HG03460 (cell line): ENCODE data around the gene LSAMP.

Experiments
- ATAC-seq: cut with Tn5 transposase; IDR thresholded peaks from one replicate; pipeline ENCODE4 v1.9.1; 2021; ENCODE audit not compliant: unreplicated experiment

LSAMP gene

DNA sequence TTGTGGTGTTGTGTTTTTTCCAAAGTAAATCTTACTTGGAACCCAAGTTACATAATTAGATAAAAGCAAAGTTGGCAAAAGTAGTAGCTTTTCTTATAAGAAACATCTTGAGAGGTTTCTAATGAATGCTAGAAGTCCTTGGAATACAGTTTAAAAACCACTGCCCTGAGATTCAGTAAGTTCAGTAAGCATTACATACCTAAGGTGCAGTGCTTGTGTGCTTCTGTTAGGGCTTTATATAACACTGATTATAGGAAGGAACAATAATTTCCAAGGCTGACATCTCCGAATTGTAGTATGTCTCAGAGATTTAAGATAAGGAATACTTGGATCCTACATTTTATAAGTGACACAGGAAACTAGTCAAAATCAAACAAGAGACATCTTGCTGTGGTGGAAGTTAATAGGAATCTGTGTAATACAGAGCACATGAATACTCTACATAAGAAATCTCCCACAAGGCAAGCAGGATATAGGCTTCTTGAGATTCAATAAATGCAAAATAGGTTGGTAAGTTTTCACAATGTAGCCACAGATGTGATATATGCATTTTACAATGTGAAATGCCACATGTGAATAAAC lies 268.2 kb downstream of the LSAMP start:
- no peak for ATAC-seq

DNA sequence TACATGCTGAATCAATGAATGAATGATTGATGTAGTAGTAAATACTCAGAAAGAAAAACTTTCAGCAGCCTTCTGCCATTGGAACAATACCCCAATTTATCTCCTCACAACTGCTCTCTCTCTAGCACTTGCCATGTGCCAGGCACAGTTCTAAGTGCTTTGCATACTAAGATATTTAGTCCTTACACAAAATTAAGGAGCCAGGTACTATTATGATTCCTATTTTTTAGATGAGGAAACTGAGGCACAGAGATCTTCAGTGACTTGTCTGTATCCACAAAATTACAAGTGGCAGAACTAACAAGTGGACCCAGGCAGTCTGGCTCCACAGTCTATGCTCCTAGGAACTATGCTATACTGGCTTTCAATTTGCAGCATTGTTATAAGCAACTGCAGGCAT lies 279.2 kb downstream of the LSAMP start:
- ATAC-seq = no peak

DNA sequence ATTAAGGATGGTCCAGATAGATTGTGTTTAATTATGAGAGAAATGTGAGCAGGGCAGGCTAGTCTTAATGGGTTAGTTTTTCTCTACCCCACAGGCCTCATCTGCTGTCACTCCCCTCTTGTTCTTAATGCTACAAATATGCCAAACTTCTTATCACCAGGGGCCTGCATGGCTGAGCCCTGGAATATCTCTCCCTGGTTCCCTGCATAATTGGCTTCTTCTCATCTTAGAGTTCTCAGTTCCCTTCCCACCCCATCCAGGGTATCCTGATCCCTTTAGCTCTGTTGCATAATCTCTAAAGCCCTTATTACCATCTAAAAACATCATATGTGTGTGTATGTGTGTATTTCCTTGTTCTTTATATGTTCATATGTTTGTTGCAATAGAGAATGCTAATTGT lies 279.6 kb downstream of the LSAMP start:
- no peak for ATAC-seq

DNA sequence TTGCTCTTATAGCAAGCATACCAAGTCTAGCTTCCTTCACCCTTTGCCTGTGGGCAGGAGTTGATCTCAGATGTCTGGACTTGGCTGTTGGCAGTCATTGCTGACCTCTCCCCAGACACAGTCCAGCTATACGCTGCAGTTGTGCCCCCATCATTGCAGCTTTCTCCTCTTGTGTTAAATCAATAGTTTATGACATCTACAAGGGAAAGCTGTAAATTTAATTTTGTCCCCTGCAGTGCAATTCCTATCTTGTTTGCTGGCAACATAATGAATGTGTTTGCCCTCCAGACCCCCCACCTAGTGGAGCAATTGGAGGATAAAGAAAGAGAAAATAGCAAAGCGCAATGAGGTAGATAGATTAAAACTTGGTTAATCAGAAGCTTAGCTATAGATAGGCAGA lies 280.2 kb downstream of the LSAMP start:
- ATAC-seq = no peak

DNA sequence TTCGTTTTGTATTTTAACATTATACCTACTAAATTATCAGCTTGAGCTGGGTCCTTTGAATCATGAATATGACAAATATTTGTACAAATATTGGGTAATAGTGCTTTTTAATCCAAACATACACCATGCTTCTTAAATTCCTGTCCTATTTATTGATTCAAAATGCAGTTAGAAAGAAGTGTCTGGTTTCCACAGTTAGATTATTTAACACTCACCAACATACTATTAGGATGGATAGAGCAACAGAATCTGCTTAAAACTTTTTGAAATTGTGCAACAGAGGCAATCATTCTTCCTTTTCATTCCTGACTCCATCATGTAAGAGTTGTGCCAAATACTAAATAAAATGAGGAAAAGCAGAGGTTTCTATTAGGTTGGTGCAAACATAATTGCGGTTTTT lies 281.2 kb downstream of the LSAMP start:
- ATAC-seq = no peak

DNA sequence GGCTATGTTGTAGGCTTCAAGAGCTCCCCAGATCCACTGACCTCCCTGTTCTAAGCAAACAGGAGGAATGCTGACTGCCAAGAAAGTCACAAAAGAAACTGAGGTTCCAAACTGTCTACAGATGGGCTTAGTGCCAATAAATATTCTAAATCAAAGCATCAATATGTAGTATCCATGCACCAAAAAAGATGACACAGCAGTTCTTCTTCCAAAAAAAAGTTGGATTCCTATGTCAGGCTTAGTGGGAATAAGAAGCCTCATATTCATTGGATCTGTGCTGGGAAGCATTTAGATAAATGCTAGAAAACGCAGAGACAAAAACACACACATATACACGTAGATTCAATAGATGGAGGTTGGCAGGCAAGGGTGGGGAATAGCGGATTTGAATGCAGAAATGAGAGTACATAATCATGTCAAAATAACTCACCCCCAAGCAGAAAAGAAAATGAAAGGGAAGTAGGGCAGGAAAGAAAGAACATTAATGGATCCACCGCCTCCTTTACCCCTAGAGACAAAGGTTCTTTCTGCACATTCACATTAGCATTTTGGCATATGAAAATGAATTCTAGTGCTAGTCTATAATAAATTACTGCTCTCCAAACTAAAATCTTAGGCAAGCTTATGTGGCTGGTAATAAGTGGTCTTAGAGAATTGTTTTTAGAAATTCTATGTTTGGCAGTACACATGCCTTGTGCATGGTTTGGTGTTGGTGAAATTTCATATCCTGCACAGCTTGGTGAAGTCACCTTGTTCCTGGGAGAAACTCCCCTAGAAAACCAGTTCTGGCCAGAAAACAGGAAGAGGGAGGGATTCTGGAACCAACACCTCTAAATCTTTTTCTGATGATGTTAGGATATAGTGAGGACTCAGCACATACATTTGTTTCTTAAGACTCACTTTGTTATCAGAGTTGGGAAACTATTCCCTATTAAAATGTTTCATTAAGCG lies 283.4 kb downstream of the LSAMP start:
- no peak for ATAC-seq

DNA sequence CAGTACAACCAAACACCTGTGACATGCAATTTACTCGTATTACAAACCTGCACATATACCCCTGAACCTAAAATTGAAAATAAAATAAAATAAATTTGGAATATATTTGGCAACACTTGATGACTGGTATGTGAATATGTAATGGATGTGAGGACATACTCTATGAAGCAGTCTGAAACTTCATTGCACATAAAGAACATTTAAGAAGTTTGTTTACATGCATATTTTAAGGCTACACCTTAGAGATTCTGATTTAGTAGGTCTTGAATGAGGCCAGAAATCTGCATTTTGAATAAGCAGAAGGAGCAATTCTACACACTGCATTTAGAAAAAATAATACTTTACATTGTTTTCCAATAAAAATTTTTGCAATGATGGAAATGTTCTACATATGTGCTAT lies 284.7 kb downstream of the LSAMP start:
- no peak for ATAC-seq

DNA sequence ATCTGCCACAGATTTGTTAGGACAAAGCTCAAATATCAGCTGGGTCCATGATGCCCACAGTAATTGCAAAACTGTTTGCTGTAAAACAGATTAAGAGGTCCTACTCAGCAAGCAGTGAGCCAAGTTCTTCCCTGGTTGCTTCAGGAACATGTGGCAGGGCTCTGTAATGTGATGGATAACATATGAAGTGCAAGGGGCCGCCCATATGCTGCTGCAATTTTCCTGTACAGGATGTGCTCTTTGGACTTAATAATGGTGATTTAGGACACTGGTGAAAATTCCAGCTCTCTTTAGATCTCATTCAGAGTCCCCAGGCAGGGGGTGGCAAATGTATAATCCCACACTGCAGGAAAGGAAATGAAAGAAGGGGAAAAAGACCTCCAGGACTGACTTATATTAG lies 289.4 kb downstream of the LSAMP start:
- no peak for ATAC-seq

DNA sequence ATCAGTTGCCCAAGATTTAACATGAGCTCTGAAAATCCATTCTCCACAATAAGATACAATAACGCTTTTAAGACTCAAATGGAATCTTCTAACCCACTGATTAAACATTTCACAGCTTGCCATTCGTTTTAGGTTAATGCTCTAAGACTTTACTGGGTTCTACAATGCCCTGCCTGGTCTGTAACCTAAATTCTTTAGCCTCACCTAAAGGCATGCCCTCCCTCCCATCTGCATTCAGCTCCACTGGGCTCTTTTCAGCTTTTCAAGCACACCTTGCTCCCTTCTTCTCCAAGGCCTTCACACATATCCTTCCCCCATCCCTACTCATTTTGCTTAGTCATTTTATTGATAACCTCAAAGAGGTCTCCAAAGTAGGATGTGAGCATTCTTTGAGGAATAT lies 290.9 kb downstream of the LSAMP start:
- no peak for ATAC-seq

DNA sequence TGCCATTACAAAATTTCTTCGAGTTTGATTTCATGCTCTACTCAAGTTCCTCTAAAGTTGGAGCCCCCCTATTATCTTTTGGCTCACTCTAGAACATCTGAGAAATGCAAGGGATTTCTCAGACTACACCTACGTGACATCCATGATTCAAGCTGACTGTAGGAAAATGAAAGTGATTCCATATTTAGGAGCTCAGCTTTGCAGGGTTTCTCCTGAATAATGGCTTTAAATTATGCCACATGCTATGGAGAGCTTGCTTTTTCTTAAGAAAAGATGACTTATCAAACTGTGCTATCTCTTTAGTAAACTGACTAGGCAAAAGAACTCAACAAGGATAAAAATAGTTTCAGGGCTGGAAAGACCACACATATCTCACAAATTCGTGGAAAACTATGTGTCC lies 292.1 kb downstream of the LSAMP start:
- ATAC-seq = no peak

DNA sequence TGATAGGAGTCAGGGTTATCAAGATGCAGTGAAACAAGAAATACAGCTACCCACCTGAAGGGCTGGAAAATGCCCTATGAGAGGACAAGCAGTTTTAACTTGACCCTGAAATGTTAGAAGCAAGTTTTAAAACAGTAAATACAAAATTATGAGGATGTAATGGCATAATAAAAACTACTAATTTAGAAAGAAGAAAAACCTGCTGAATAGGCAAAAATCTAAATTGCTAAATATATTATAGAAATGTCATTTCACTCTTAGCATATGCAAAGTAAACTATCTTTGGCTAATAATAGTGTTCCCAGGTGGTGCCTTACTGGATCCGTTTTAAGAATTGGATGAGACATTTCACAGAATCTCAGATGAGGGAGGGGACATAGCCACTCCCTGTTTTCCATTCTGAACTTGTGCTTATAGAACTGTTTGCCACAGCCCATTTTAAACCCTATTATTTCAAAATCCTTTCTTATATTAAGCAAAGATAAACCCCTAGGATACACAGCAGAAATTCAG lies 294.6 kb downstream of the LSAMP start:
- no peak for ATAC-seq

DNA sequence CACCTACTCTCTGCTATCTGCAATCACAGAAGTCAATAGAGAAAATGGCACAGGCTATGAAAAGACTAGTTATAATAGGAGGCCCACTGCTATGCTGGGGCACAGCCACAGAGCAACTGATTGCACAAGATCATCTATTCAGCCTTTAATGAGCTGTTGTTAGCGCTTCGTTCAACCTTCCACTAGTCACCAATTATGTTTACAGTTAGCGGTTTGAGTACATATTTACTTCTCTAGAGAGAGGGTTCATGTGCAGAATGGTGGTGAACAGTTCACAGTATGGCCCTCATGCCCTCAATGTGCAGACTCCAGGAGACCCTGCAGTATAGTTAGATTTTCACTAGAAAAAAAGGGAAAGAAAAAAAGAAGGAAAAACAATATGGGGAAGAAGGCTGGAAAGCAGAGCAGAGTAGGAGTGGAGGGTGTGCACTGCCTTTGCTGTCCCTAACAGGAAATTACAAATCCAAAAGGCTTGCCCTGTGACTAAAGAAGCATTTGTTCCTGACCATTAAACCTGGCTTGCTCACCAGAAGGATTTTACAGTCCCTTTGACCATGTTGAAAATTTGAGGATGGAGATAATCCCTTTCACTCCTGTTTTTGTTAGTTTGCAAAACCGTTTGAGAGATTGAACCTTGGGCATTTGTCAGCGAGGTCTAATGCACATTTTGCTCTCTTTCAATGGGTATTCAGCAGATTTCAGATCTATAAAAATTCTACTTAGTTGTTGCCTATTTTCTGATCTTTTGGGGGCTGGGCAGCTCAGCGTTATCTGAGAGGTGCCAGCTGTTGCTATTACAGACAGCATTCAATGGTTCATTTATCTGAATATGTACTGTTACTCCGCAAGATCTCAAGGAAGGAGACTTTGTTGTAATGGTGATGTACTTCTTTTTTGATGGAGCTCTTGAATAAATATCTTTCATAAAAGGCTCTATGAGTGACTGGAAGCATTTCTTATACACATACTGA lies 296.1 kb downstream of the LSAMP start:
- ATAC-seq = no peak

DNA sequence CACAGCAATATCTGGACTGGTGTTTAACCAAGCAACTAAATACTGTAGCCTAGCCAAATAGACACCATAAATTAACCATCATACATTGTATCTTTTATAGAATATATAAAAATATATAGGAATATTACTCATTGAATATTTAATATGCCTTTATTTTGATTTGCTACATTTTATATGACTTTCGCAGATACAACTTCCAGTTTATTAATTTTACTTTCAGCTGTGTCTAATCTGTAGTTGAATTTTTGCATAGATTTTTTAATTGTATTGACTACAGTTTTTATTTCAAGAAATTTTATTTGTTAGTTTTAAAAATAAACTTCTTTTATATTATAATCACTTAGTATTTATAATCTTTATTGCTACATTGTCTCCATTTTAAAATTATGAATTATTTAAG lies 299.7 kb downstream of the LSAMP start:
- ATAC-seq = no peak

DNA sequence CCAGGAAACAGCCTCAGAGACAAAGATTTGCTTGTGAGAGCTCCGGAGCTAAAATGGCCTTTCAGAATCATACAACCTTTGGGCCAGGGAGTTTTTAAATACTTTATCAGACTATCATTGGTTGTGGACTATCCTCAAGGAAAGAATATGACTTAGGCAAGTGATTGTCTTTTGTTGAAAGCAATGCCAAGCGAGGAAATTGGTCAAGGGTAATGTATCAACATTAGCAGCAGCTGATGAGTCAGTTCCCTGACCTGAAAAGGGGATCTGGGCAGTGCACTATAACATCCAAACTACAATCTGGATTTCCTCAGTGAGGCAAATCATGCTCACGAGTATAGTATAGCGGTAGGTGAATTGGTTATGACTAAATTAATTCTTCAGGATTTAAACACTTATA lies 303.6 kb downstream of the LSAMP start:
- ATAC-seq = no peak

DNA sequence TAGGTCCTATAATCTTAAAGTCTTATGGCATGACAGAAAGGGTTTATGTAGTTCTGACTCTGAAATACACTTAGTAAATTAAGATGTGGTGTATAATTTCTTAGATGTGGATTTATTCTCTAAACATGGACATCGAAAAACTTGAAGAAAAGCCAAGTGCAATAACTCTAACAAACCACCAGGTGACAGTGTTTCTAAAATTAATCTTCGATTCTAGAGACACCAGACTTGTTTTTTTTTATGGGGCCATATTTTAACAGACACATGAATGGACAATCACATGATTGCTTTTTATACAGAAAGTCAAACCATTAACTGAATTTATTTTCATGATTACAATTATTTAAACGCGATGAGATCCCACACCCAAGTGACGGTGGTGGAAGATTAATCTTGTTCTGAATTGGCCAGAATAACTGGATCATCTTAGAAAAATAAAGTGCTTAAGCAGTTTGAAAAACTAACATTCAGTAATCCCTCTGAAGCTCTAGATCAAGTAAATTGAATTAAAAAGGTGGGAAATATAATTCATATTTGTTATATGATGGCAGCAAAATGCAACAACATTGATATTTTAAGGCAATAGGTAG lies 305.1 kb downstream of the LSAMP start:
- no peak for ATAC-seq

DNA sequence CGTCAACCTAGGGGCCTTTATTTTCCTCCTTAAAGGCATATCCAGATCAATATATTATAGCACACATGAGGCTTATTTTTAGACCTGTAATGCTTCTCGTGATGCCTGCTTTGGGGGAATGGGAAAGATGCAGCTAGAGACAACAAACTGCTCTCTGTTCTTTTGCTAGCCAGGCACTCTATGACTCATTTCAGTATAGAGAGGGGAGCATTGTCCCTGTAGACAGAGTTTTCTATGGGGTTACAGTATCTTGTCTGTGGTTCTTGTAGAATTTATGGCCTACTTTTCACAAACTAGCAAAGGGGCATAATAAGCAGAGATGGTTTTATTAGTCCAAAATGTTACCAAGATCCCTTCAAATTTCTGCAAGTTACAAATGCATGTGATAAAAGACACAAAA lies 305.6 kb downstream of the LSAMP start:
- ATAC-seq = no peak

DNA sequence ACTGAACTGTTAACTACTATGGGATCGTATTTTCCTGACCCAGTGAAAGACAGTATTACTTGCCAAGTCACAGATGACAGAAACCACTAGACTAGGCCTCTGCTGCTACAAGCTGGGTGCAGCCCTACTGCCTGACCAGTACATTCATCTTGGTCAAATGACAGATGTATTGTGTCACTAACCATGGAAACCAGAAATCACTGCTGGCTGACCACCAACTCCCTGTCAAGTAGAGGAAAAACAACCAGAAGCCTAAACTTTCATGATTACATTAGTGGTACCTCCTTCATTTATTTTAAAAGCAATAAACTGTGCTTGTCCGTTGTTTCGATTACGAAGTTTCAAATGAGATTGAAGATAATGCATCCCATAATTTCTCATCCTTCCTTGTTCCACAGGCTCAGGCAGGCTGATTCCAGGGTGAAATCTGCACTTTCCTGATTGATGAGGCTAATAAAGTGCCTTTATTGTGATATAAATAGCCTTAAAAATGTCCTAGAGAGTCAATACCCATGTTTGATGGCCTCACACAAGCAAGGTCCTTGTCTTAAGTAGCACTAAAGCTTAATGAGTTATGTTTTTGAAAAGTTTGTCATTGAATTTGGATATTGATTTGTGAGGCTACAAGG lies 309.7 kb downstream of the LSAMP start:
- no peak for ATAC-seq

DNA sequence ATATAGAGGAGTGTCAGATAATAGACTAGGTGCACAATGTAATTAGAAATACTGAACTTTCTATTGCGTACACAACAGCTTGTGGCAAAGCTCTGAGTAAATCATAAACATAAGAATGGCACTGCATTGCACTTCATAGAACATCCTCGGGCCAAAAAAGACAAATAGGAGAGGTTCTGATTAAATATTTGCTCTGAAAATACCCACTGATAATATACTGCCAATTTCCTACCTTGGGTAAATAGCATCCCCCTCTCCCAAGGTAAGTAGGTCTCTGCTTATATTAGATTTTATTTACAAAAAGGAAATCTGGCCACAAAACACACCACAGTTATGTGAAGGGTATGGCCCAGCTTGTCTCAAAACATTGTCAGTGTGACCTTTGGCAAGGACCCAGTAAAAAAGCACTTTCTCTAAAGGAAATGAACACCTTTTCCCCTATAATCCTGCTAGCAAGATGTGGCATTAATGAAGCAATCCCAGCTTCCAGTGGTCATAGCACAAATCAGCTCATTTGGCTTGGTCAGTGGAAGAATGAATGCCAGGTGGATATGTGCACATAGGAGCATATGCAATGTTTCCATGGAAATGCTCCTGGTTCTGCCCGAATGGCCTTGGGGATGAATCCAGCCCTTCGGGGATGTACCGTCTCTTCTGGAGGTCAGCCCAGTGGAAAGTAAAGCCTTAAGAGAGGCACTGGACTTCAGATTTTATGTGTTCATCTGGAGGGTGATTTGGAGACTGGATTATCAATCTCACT lies 315.9 kb downstream of the LSAMP start:
- ATAC-seq = no peak

DNA sequence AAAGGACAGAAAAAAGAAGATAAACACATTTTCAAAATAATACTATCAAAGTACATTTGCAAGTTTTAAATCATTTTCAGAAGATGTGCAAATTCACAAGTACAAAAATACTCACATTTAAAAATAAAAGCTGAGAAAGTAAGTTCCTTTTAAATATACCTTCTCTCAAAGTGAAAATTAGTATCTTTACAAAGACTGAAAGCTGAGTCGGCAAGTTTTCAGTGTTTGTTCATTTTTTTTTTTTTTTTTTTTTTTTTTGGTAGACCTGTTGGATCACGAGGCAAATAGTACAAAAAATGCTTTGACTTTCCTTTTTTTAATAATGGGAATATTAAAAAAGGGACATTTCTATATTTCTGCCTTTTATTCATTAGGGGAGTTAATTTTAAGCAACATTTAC lies 317.8 kb downstream of the LSAMP start:
- no peak for ATAC-seq

DNA sequence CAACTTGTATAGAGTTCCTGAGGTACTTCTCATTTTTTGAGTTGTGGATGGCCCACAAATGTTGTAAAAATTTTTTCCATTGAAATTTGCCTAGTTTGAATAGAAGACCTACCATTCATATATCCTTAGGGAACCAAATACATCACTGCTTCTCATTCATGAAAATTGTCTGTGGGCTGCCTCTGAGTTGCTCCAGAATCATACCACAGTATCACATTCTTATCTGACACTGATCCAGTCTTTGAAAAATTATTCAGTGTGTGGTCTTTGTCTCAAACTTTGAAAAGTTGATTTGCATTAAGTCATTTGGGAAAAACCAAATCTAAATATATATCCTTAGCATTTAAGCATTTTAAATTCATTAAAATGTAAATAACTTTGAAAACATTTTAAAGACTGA lies 321.1 kb downstream of the LSAMP start:
- ATAC-seq = no peak
